GM12892 (cell line): ENCODE results near the gene DNAJC17.

ENCODE experiments used
- POLR2A ChIP-seq: IDR thresholded peaks from 2 replicates; pipeline ENCODE4 v1.6.1; 2011; ENCODE audit warnings: low read depth, low read length, control low read depth
- TAF1 ChIP-seq: IDR thresholded peaks from 2 replicates; pipeline ENCODE4 v1.6.1; 2011; ENCODE audit warnings: low read depth, mild to moderate bottlenecking, control low read depth, low read length, borderline replicate concordance

GRCh38 chr15:40764629-40765103 lies 42.6 kb downstream of the DNAJC17 start:
- TF ChIP-seq POLR2A (no peak), TAF1 (no peak)
